Esophagus muscularis mucosa (tissue), 4 donors: Measurements from ENCODE around the gene ALKBH5.

Source experiments
- EP300 ChIP-seq: sonication (generic); formaldehyde crosslinking; IDR thresholded peaks from one replicate; pipeline ENCODE4 v1.6.1; 2017; ENCODE audit warnings: antibody characterized with exemption
- POLR2A ChIP-seq: fragments of 450-650 bp; IDR thresholded peaks from one replicate; pipeline ENCODE4 v1.6.1; 2017; ENCODE audit warnings: antibody characterized with exemption, moderate library complexity, mild to moderate bottlenecking, low read depth
- TF ChIP-seq, protein P1 (sequence below), 3 experiments: fragments of 200-600 bp in 2 of 3; fragments of 450-650 bp in 1 of 3; sonication (generic) in 2 of 3; IDR thresholded peaks; one replicate each; pipeline ENCODE4 v1.5.1; 2017 to 2019; ENCODE audit warnings: antibody characterized with exemption in 3 of 3, mild to moderate bottlenecking in 2 of 3, moderate library complexity in 1 of 3

DNA sequence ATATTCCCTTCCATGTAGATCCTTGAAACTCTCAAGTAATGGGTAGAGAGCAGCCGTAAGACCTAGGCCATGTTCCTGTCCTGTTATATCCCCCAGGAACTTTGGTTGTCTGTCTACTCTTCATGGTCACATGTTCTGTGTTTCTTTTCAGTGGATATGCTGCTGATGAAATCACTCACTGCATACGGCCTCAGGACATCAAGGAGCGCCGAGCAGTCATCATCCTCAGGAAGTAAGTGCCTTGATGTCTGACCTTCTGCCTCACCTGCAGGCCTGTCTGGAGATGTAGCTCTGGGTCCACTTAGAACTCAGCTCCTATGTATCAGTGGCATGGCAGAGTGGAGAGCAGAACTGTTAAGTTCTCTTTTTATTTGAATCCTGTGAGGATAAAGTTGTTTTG, 11.2 kb downstream of the ALKBH5 start:
- TF ChIP-seq, protein P1, sequence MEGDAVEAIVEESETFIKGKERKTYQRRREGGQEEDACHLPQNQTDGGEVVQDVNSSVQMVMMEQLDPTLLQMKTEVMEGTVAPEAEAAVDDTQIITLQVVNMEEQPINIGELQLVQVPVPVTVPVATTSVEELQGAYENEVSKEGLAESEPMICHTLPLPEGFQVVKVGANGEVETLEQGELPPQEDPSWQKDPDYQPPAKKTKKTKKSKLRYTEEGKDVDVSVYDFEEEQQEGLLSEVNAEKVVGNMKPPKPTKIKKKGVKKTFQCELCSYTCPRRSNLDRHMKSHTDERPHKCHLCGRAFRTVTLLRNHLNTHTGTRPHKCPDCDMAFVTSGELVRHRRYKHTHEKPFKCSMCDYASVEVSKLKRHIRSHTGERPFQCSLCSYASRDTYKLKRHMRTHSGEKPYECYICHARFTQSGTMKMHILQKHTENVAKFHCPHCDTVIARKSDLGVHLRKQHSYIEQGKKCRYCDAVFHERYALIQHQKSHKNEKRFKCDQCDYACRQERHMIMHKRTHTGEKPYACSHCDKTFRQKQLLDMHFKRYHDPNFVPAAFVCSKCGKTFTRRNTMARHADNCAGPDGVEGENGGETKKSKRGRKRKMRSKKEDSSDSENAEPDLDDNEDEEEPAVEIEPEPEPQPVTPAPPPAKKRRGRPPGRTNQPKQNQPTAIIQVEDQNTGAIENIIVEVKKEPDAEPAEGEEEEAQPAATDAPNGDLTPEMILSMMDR (IDR thresholded peaks at IDR 0.05) = no peak
- no peak for TF ChIP-seq EP300
- no peak for TF ChIP-seq POLR2A
